GM20000 (cell line): ENCODE results near the gene NPEPPS.
A peak's percentile ranks its signal among the peaks of the same experiment; 100 is the strongest.
"Not testable (repeated sequence)": the region's sequence is repeated elsewhere in the genome, so short reads cannot be mapped to it uniquely, and the experiment has no call there.

ENCODE experiments used
- DNase-seq: peaks from one replicate; pipeline ENCODE4 v3.0.0; 2012; ENCODE audit warnings: low spot score

The NPEPPS gene, protein sequence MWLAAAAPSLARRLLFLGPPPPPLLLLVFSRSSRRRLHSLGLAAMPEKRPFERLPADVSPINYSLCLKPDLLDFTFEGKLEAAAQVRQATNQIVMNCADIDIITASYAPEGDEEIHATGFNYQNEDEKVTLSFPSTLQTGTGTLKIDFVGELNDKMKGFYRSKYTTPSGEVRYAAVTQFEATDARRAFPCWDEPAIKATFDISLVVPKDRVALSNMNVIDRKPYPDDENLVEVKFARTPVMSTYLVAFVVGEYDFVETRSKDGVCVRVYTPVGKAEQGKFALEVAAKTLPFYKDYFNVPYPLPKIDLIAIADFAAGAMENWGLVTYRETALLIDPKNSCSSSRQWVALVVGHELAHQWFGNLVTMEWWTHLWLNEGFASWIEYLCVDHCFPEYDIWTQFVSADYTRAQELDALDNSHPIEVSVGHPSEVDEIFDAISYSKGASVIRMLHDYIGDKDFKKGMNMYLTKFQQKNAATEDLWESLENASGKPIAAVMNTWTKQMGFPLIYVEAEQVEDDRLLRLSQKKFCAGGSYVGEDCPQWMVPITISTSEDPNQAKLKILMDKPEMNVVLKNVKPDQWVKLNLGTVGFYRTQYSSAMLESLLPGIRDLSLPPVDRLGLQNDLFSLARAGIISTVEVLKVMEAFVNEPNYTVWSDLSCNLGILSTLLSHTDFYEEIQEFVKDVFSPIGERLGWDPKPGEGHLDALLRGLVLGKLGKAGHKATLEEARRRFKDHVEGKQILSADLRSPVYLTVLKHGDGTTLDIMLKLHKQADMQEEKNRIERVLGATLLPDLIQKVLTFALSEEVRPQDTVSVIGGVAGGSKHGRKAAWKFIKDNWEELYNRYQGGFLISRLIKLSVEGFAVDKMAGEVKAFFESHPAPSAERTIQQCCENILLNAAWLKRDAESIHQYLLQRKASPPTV

GRCh38 chr17:47530557-47531232, at the start of gene NPEPPS:
Gene NPEPPS (plus strand): TSS chr17:47531108. CDS start chr17:47531301, 193 bp downstream.
- peak; percentile 92 for DNase-seq

GRCh38 chr17:47491841-47492212, 39.1 kb upstream of the NPEPPS start:
- DNase-seq = not testable (repeated sequence)

DNA sequence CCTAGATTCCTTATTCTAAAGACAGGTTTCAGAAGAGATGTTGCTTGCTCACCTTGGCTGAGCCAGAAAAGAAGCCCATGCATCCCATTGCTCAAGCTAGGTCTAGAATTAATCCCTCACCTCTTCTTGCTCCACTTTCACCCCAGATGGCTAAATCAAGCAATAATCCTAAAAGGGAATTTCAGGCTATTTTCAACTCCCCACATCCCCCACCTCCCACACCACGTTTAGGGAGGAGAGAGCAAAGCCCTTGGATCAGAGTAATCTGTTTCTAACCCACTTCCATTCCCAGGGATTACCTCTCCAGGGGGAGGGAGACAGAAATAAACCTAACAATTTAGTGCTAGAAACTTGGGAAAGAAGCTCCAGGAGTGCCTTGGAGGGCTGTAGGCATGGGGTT, 31.8 kb upstream of the NPEPPS start:
- not testable (repeated sequence) for DNase-seq

GRCh38 chr17:47499494-47499893, 31.4 kb upstream of the NPEPPS start:
- DNase-seq = not testable (repeated sequence)

DNA sequence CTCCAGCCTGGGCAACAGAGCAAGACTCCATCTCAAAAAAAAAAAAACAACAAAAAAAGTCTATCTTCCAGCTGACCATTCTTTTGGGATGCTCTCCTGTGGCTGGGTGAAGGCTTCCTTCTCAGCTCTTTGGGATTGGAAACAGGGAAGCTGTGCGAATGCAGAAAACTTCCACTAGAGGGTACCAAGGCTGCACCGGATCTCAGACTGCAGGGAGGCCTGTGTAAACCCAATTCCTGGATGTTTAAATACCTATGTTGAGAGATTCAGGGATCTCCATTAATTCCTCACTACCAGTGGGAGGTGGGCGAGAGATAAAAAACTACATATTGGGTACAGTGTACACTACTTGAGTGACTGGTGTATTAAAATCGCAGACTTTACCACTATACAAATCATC, 30.3 kb upstream of the NPEPPS start:
- DNase-seq = peak; percentile 1

DNA sequence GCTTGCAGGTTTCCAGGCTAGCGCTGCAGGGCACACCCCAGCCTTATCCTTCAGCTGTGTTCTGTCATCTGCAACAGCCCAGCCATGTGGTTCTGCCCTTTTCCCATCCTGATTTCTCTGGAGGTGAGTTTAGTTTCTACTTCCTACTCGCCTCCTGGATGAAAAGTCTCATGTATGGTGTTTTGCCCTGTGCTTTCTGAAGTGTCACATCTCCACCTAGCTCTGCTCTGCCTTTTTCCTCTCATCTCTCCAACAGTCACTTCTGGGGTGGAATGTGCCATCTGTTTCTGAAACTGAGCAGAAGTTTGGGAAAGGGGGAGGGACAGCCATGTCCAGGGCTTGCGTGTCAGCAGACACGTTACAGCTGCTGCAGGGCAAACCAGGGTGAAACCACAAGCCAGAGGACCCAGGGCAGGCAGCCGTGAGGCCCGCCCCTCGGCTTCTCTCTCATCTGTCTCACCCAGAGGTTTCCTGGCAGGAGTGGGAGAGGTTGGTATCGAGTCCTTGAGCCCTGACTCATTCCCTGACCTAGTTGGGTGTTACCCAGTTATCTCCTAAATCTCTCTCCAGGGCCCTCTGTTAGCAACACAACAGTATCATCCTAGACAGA, 28.7 kb upstream of the NPEPPS start:
- peak; percentile 1 for DNase-seq

- not testable (repeated sequence) for DNase-seq
These were observed 28.0 kb upstream of the NPEPPS start for GRCh38 chr17:47502776-47503455.

GRCh38 chr17:47511701-47512146, 19.2 kb upstream of the NPEPPS start:
- peak; percentile 0 for DNase-seq

GRCh38 chr17:47513301-47513700, 17.6 kb upstream of the NPEPPS start:
- not testable (repeated sequence) for DNase-seq

- DNase-seq = not testable (repeated sequence)
These were observed 12.0 kb upstream of the NPEPPS start for GRCh38 chr17:47518880-47519279.

DNA sequence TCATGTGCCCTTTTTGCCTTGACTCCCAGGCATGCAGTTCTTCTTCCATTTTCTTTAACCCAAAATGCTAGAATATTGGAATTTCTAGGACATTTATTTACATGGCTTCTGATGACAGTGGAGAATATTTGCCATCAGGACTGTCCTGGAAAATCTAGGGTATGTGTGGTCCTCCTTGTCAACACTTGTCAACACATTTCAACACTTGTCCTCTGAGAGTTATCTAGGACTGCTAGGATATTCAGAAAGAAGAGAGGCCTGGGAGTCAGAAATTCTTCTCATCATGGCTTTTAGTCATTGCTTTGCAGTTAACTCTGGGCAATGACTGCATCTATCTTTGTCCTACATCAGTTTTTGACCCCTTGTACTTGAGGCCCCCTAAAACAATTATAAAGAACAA, 11.5 kb upstream of the NPEPPS start:
- DNase-seq = not testable (repeated sequence)

DNA sequence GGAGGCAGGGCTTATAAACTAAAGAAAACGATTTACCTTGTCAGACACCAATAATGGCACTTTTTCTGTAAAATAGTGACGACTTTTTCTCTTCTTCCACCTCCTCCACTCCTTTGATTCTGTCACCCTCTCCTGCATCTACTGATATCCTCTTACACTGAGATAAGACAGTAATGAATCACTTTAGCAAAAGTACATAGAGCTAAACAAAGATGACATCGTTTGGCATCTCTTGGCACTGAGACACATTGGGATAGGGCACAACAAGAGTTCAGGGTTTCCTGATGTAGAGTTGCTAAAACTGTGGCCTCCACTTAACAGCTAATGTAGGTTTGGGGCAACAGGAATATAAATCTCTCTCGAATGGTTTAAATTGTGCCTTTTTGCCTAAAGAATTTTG, 10.6 kb upstream of the NPEPPS start:
- not testable (repeated sequence) for DNase-seq

DNA sequence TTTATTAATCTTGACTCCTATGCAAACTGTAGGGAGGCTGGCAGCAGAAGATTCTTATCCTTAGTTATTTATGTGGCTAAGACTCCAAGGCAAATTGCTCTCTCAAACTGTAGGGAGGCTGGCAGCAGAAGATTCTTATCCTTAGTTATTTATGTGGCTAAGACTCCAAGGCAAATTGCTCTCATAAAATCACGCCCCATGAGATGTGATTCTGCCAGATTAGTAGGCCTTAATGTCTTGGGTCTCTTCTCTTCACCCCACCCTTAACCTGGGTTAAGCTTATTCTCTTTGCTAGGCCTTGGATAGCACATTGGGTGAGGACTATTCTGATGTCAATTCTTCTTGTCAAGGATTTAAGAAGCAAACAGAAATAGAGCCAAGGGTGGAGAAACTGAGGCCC, 9.5 kb upstream of the NPEPPS start:
- not testable (repeated sequence) for DNase-seq

- not testable (repeated sequence) for DNase-seq
These were observed 8.6 kb upstream of the NPEPPS start for GRCh38 chr17:47522341-47522740.

DNA sequence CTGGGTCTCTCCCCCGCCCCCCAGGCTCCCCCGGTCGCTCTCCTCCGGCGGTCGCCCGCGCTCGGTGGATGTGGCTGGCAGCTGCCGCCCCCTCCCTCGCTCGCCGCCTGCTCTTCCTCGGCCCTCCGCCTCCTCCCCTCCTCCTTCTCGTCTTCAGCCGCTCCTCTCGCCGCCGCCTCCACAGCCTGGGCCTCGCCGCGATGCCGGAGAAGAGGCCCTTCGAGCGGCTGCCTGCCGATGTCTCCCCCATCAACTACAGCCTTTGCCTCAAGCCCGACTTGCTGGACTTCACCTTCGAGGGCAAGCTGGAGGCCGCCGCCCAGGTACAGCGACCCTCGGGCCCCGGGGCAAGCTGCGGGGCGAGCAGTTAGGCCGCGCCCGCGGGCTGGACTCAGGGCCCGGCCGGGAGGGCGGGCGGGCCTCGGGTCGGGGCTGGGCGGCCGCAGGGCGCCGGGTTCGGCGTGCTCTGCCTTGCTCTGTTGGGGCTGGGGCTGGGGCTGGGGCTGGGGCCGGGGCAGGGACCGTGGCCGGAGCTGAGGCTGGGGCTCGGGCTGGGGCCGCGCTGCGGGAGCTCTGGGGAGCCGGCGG, 419 bp downstream of the NPEPPS start:
- DNase-seq = peak; percentile 43

DNA sequence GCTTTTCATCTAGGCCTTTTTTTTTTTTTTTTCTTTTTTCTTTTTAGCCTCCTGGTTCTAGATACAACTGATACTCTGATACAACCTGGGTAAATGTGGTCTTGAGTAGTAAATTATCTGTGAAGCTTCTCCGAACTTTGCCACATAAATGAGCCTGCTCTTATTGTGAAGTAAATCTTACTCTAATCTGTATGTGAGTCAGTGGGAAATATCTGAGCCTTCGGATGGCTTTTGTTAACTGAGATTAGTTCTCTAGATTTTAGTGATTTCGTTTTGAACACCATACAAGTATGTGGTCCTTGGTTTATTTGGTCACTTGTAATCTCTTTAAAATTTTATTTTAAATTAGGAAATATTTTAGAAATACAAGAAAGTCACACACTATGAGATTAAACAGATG, 8.2 kb downstream of the NPEPPS start:
- DNase-seq = not testable (repeated sequence)

- not testable (repeated sequence) for DNase-seq
These were observed 10.8 kb downstream of the NPEPPS start for GRCh38 chr17:47541676-47542075.

DNA sequence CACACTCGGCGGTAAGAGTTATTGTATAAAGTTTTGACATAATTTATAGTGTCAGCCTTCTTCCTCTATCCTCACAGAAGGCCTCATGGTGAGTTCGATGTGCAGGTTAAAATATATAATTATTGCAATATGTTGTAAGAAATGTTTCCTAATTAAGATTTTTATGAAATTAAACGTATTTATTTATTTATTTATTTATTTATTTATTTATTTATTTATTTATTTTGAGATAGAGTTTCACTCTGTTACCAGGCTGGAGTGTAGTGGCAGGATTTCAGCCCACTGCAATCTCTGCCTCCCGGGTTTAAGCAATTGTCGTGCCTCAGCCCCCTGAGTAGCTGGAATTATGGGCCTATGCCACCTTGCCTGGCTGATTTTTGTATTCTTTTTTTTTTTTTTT, 13.4 kb downstream of the NPEPPS start:
- not testable (repeated sequence) for DNase-seq

DNA sequence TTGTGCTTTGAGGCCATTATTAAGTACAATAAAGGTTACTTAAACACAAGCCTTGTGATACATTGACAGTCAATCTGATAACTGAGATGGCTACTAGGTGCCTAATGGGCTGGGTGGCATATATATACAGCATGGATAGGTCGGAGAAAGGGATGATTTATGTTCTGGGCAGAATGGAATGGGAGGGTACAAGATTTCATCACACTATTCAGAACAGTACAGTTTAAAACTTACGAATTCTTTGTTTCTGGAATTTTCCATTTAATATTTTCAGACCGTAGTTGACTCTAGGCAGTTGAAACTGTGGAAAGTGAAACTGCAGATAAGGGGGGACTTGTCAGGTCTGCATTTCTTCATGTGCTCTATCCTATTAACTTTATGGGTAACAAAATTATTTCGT, 23.8 kb downstream of the NPEPPS start:
- DNase-seq = not testable (repeated sequence)

DNA sequence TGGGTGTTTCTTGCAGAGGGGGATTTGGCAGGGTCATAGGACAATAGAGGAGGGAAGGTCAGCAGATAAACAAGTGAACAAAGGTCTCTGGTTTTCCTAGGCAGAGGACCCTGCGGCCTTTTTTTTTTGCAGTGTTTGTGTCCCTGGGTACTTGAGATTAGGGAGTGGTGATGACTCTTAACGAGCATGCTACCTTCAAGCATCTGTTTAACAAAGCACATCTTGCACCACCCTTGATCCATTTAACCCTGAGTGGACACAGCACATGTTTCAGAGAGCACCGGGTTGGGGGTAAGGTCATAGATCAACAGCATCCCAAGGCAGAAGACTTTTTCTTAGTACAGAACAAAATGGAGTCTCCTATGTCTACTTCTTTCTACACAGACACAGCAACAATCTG, 25.2 kb downstream of the NPEPPS start:
- not testable (repeated sequence) for DNase-seq
